ENCODE results near the gene MLH1.

MLH1 gene

GRCh38 chr3:36992806-36993325 is 452 bp upstream of the MLH1 start, which contains the start of gene EPM2AIP1:
EPM2AIP1 (minus strand) TSS chr3:36993131; CDS start chr3:36993077, 54 bp downstream.
- peaks cover 23% of the 10 kb centered on the region for H3K4me1 Mint-ChIP-seq

GRCh38 chr3:37014620-37015019 is 21.3 kb downstream of the MLH1 start:
- H3K4me1 Mint-ChIP-seq = no peaks in the 10 kb centered on the region
- H3K9me3 Mint-ChIP-seq = no peaks in the 10 kb centered on the region
- H3K27me3 Mint-ChIP-seq = no peaks in the 10 kb centered on the region
- DNase-seq (ENCODE audit: low spot score in 2 of 2) = no peak
- no peak for ATAC-seq (ENCODE audit: low read depth)
- no peak overlapping the region for H3K27ac Mint-ChIP-seq
- peaks cover 41% of the 10 kb centered on the region for H3K36me3 Mint-ChIP-seq
- no peak overlapping the region for H3K4me3 Mint-ChIP-seq

More at GRCh38 chr3:36992806-36993325, 452 bp upstream of the MLH1 start, which contains the start of gene EPM2AIP1:
- ATAC-seq (ENCODE audit: low read depth) = peak; percentile 74
- no peaks in the 10 kb centered on the region for H3K9me3 Mint-ChIP-seq
- H3K36me3 Mint-ChIP-seq = peaks cover 17% of the 10 kb centered on the region
- DNase-seq (ENCODE audit: low spot score in 2 of 2) = peak; percentile 91 to 98
- no peak within 1 kb of the TSS for H3K27ac Mint-ChIP-seq
- no peaks in the 10 kb centered on the region for H3K27me3 Mint-ChIP-seq
- H3K4me3 Mint-ChIP-seq = no peak within 1 kb of the TSS

GRCh38 chr3:37015642-37016041 is 22.3 kb downstream of the MLH1 start:
- no peak for ATAC-seq (ENCODE audit: low read depth)
- Mint-ChIP-seq H3K36me3 (peaks cover 46% of the 10 kb centered on the region), H3K4me1 (no peaks in the 10 kb centered on the region), H3K9me3 (no peaks in the 10 kb centered on the region), H3K27me3 (no peaks in the 10 kb centered on the region), H3K4me3 (no peak overlapping the region), H3K27ac (no peak overlapping the region)
- DNase-seq (ENCODE audit: low spot score in 2 of 2) = no peak

GRCh38 chr3:37016903-37017302 is 23.6 kb downstream of the MLH1 start:
- DNase-seq (ENCODE audit: low spot score in 2 of 2) (no peak), ATAC-seq (ENCODE audit: low read depth) (no peak)
- H3K36me3 Mint-ChIP-seq = peaks cover 45% of the 10 kb centered on the region
- no peaks in the 10 kb centered on the region for H3K9me3 Mint-ChIP-seq
- no peak overlapping the region for H3K4me3 Mint-ChIP-seq
- H3K27me3 Mint-ChIP-seq = no peaks in the 10 kb centered on the region
- no peak overlapping the region for H3K27ac Mint-ChIP-seq
- H3K4me1 Mint-ChIP-seq = no peaks in the 10 kb centered on the region

GRCh38 chr3:37017683-37018082 is 24.4 kb downstream of the MLH1 start:
- Mint-ChIP-seq H3K27ac (no peak overlapping the region), H3K9me3 (no peaks in the 10 kb centered on the region), H3K36me3 (peaks cover 48% of the 10 kb centered on the region), H3K4me3 (no peak overlapping the region), H3K27me3 (no peaks in the 10 kb centered on the region), H3K4me1 (no peaks in the 10 kb centered on the region)
- no peak for ATAC-seq (ENCODE audit: low read depth)
- no peak for DNase-seq (ENCODE audit: low spot score in 2 of 2)

- Mint-ChIP-seq H3K36me3 (peaks cover 35% of the 10 kb centered on the region), H3K9me3 (no peaks in the 10 kb centered on the region), H3K27me3 (no peaks in the 10 kb centered on the region), H3K4me3 (no peak overlapping the region), H3K27ac (peak overlapping the region; percentile 51), H3K4me1 (peaks cover 9% of the 10 kb centered on the region)
- no peak for DNase-seq (ENCODE audit: low spot score in 2 of 2)
- no peak for ATAC-seq (ENCODE audit: low read depth)
These were observed 30.8 kb downstream of the MLH1 start for GRCh38 chr3:37024092-37024491.

- Mint-ChIP-seq H3K36me3 (peaks cover 33% of the 10 kb centered on the region), H3K27me3 (no peaks in the 10 kb centered on the region), H3K9me3 (no peaks in the 10 kb centered on the region), H3K27ac (peak overlapping the region; percentile 51), H3K4me1 (peaks cover 9% of the 10 kb centered on the region), H3K4me3 (no peak overlapping the region)
- DNase-seq (ENCODE audit: low spot score in 2 of 2) (no peak), ATAC-seq (ENCODE audit: low read depth) (peak; percentile 70)
These were observed 31.6 kb downstream of the MLH1 start for GRCh38 chr3:37024820-37025405.

GRCh38 chr3:37025561-37026335 is 32.4 kb downstream of the MLH1 start:
- Mint-ChIP-seq H3K9me3 (no peaks in the 10 kb centered on the region), H3K4me3 (no peak overlapping the region), H3K27me3 (no peaks in the 10 kb centered on the region), H3K27ac (no peak overlapping the region), H3K4me1 (peaks cover 9% of the 10 kb centered on the region), H3K36me3 (peaks cover 29% of the 10 kb centered on the region)
- DNase-seq (ENCODE audit: low spot score in 2 of 2) = no peak
- ATAC-seq (ENCODE audit: low read depth) = no peak

GRCh38 chr3:37026851-37027250 is 33.5 kb downstream of the MLH1 start:
- ATAC-seq (ENCODE audit: low read depth) = no peak
- no peaks in the 10 kb centered on the region for H3K27me3 Mint-ChIP-seq
- no peak overlapping the region for H3K27ac Mint-ChIP-seq
- peaks cover 9% of the 10 kb centered on the region for H3K4me1 Mint-ChIP-seq
- H3K9me3 Mint-ChIP-seq = no peaks in the 10 kb centered on the region
- peaks cover 24% of the 10 kb centered on the region for H3K36me3 Mint-ChIP-seq
- DNase-seq (ENCODE audit: low spot score in 2 of 2) = no peak
- H3K4me3 Mint-ChIP-seq = no peak overlapping the region

- no peaks in the 10 kb centered on the region for H3K27me3 Mint-ChIP-seq
- peaks cover 20% of the 10 kb centered on the region for H3K36me3 Mint-ChIP-seq
- H3K4me3 Mint-ChIP-seq = no peak overlapping the region
- DNase-seq (ENCODE audit: low spot score in 2 of 2) (no peak), ATAC-seq (ENCODE audit: low read depth) (no peak)
- H3K9me3 Mint-ChIP-seq = no peaks in the 10 kb centered on the region
- peaks cover 13% of the 10 kb centered on the region for H3K4me1 Mint-ChIP-seq
- H3K27ac Mint-ChIP-seq = no peak overlapping the region
These were observed 35.0 kb downstream of the MLH1 start for GRCh38 chr3:37028329-37028728.

- ATAC-seq (ENCODE audit: low read depth) = no peak
- H3K4me1 Mint-ChIP-seq = peaks cover 13% of the 10 kb centered on the region
- H3K27me3 Mint-ChIP-seq = no peaks in the 10 kb centered on the region
- H3K9me3 Mint-ChIP-seq = no peaks in the 10 kb centered on the region
- no peak overlapping the region for H3K4me3 Mint-ChIP-seq
- no peak overlapping the region for H3K27ac Mint-ChIP-seq
- DNase-seq (ENCODE audit: low spot score in 2 of 2) = no peak
- H3K36me3 Mint-ChIP-seq = peaks cover 22% of the 10 kb centered on the region
These were observed 35.8 kb downstream of the MLH1 start for GRCh38 chr3:37029111-37029510.

GRCh38 chr3:37029516-37030163 is 36.3 kb downstream of the MLH1 start:
- ATAC-seq (ENCODE audit: low read depth) (no peak), DNase-seq (ENCODE audit: low spot score in 2 of 2) (no peak)
- H3K9me3 Mint-ChIP-seq = no peaks in the 10 kb centered on the region
- no peaks in the 10 kb centered on the region for H3K27me3 Mint-ChIP-seq
- H3K4me3 Mint-ChIP-seq = no peak overlapping the region
- H3K27ac Mint-ChIP-seq = no peak overlapping the region
- peaks cover 7% of the 10 kb centered on the region for H3K4me1 Mint-ChIP-seq
- H3K36me3 Mint-ChIP-seq = peaks cover 24% of the 10 kb centered on the region

GRCh38 chr3:37030588-37030987 is 37.3 kb downstream of the MLH1 start:
- DNase-seq (ENCODE audit: low spot score in 2 of 2) = no peak
- Mint-ChIP-seq H3K27me3 (no peaks in the 10 kb centered on the region), H3K36me3 (peaks cover 30% of the 10 kb centered on the region), H3K27ac (no peak overlapping the region), H3K4me1 (peaks cover 4% of the 10 kb centered on the region), H3K9me3 (no peaks in the 10 kb centered on the region), H3K4me3 (no peak overlapping the region)
- no peak for ATAC-seq (ENCODE audit: low read depth)

GRCh38 chr3:37031096-37031682 is 37.9 kb downstream of the MLH1 start:
- Mint-ChIP-seq H3K4me3 (no peak overlapping the region), H3K27ac (no peak overlapping the region), H3K27me3 (no peaks in the 10 kb centered on the region), H3K9me3 (no peaks in the 10 kb centered on the region), H3K36me3 (peaks cover 32% of the 10 kb centered on the region), H3K4me1 (peaks cover 4% of the 10 kb centered on the region)
- DNase-seq (ENCODE audit: low spot score in 2 of 2) (no peak), ATAC-seq (ENCODE audit: low read depth) (no peak)
